ENCODE results near the gene CCDC12. TPM values are rescaled to one million over a fixed set of nuclear protein-coding genes. Genes with fewer than 3 reads are reported as not detected.

CCDC12 gene
- total and polyA plus RNA-seq, 5 experiments from 2014 or later: 58.8 to 106 (median 81.9) TPM

DNA sequence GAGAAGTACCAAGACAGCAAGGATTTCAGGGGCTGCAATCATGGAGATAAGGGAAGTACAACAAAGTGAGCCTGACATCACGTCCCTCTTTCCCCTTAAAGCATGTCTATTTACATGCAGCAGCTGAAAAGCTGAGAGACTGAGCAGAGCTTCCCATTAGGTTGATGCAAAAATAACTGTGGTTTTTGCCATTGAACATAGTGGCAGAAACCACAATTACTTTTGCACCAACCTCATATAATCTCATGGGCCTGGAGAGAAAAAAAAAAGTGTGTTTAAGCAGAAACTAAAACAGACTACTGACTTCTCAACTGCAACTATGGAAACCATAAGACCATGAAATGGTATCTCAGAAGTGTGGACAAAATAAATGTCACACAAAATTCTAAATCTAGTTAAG is 48.3 kb downstream of the CCDC12 start:
- peak in 1 of 2 donors; percentile 34 for ATAC-seq

DNA sequence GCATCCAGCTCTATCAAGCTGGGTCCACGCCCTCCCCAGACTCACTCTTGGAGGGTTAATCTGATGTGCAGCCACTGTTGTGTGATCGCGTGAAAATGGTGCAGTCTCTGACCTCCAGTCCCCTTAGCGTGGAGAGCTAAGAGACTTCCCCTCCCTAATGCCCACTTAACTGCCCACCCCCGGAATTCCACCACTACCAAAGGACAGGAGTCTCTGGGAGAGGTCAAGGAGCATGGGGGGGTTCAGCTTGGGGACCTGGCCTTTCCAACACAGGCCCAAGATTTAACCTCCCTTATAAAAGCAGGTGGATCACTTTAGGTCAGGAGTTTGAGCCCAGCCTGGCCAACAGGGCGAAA is 48.8 kb downstream of the CCDC12 start:
- DNase-seq: peak in 1 of 10 donors; percentile 40
- peak overlapping the region in 2 of 10 donors; percentile 14 to 70 for H3K4me3 Mint-ChIP-seq
- H3K27ac Mint-ChIP-seq: peak overlapping the region in 7 of 10 donors; percentile 43 to 89 (median 79)
- H3K9me3 Mint-ChIP-seq: peaks cover 0 to 9% (median 3%) of the 10 kb centered on the region in 9 donors
- POLR2A ChIA-PET: interaction anchor here (1.0 kb wide), 1 partner anchor 60 kb away, joined by 4 read pairs; no protein-coding TSS in a partner anchor
- H3K4me1 Mint-ChIP-seq: peaks cover 32 to 92% (median 62%) of the 10 kb centered on the region in 4 donors
- no peak for ATAC-seq
- H3K36me3 Mint-ChIP-seq: peaks cover 6 to 45% (median 19%) of the 10 kb centered on the region in 3 donors
- no peaks in the 10 kb centered on the region for H3K27me3 Mint-ChIP-seq

More for the DNA sequence above, 48.3 kb downstream of the CCDC12 start:
- Mint-ChIP-seq H3K9me3 (peaks cover 0 to 9% (median 3%) of the 10 kb centered on the region in 9 donors), H3K4me3 (peak overlapping the region in 7 of 10 donors; percentile 4 to 41 (median 18)), H3K36me3 (peaks cover 6 to 40% (median 18%) of the 10 kb centered on the region in 3 donors), H3K4me1 (peaks cover 29 to 95% (median 66%) of the 10 kb centered on the region in 4 donors), H3K27me3 (no peaks in the 10 kb centered on the region), H3K27ac (peak overlapping the region in 7 of 10 donors; percentile 59 to 85 (median 79))
- DNase-seq: peak in 2 of 10 donors; percentile 14 to 29
- POLR2A ChIA-PET: interaction anchor here (0.6 to 1.0 kb wide), 2 partner anchors 59 to 459 kb away, joined by 4 to 7 read pairs; no protein-coding TSS in a partner anchor

DNA sequence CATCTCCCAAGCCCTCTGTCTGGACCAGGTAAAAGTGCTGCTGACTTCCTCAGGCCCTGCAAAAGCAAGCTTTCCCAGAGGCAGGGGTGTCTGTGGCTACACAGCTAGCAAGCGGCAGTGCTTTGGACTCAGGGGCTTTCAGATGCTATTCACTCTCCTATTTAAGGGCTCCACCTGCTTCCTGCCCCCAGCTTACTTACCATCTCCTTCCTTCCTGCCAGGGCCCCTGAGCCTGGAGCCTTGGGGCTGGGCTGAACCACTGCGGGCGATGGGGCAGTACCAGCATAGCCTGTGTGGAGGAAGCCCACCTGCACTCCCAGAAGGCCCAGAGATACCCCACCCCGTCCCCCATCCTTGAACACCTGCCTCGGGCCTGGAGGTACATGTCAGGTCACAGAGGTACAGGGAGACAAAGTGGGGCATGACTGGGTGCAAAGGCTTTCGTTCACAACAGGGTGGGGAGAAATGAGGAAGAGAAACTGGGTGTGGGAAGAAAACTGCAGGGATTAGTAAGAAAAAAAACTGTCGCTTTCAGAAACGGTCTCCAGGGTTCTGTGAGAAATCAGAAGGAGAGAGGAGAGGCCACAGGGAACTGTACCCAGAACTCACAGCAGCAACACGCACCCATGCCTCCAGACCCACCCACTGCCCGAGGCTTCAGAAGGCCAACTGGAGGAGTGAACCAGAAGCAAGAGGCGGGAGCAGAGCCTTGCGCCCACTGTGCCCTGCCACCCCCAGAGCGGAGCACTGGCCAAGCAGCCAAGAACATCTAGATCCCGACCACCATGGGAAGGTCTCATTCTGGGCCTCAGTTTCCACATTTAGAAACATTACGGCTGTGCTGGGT is 49.5 kb downstream of the CCDC12 start:
- peak overlapping the region in 9 of 10 donors; percentile 8 to 73 (median 62) for H3K4me3 Mint-ChIP-seq
- H3K27me3 Mint-ChIP-seq: no peaks in the 10 kb centered on the region
- peaks cover 0 to 9% (median 3%) of the 10 kb centered on the region in 9 donors for H3K9me3 Mint-ChIP-seq
- ATAC-seq: peak; percentile 39 to 68
- peak in 2 of 10 donors; percentile 17 to 61 for DNase-seq
- peaks cover 6 to 50% (median 19%) of the 10 kb centered on the region in 3 donors for H3K36me3 Mint-ChIP-seq
- H3K27ac Mint-ChIP-seq: peak overlapping the region; percentile 43 to 89 (median 82)
- peaks cover 32 to 88% (median 57%) of the 10 kb centered on the region in 4 donors for H3K4me1 Mint-ChIP-seq
- POLR2A ChIA-PET: interaction anchor here (1.5 kb wide), 1 partner anchor 52 kb away, joined by 4 read pairs; the partner anchor contains the start of gene NBEAL2

DNA sequence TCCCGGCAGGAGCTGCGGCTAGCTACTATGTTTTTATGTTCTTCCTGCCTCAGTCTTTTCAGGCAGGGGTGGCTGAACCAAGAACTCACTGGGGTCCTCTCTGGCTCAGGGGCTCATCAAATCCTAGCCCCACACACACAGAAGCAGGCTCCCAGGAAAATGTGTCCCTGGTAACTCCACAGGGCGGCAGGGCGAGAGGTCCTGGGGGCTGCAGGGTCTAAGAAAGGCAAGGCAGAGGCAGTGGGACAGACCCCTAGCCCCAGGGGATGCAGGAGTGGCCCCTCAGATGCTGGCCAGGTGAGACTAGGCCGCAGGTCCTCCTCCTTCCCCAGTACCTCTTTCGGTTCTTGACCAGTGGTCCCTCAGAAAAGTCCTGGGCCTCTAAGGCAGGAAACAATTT is 50.1 kb downstream of the CCDC12 start:
- peaks cover 28 to 82% (median 51%) of the 10 kb centered on the region in 4 donors for H3K4me1 Mint-ChIP-seq
- POLR2A ChIA-PET: interaction anchor here (1.5 kb wide), 1 partner anchor 53 kb away, joined by 4 read pairs; the partner anchor contains the start of gene NBEAL2
- peak overlapping the region in 6 of 10 donors; percentile 27 to 73 (median 60) for H3K4me3 Mint-ChIP-seq

DNA sequence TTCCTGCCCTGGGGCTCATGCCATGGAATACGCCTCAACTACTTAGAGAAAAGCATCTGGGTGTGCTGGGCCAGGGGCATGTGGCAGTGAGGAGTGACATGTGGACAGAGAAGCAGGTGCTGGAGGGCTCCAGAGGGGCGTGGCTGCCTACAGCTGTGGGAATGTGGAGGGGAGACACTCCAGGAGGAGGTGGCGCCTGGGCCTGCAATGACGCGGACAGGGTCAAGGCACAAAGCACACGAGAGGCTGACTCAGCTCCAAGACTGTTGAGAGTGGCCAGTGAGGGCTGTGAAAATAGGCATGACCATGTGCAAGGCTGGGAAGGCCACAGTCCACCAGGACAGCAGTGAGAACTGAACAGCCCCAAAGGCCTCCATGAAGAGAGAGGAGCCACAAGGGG is 50.5 kb downstream of the CCDC12 start:
- ATAC-seq (no peak), DNase-seq (peak in 1 of 10 donors; percentile 42)
- H3K27me3 Mint-ChIP-seq: no peaks in the 10 kb centered on the region
- POLR2A ChIA-PET: interaction anchor here (1.5 kb wide), 1 partner anchor 53 kb away, joined by 4 read pairs; the partner anchor contains the start of gene NBEAL2
- H3K4me1 Mint-ChIP-seq: peaks cover 26 to 78% (median 47%) of the 10 kb centered on the region in 4 donors
- H3K9me3 Mint-ChIP-seq: peaks cover 0 to 9% (median 3%) of the 10 kb centered on the region in 9 donors
- peaks cover 6 to 58% (median 21%) of the 10 kb centered on the region in 3 donors for H3K36me3 Mint-ChIP-seq
- H3K27ac Mint-ChIP-seq: peak overlapping the region in 9 of 10 donors; percentile 31 to 88 (median 66)
- H3K4me3 Mint-ChIP-seq: peak overlapping the region in 4 of 10 donors; percentile 43 to 60 (median 58)

More for the DNA sequence above, 50.1 kb downstream of the CCDC12 start:
- Mint-ChIP-seq H3K9me3 (peaks cover 0 to 9% (median 3%) of the 10 kb centered on the region in 9 donors), H3K27ac (peak overlapping the region in 8 of 10 donors; percentile 43 to 88 (median 81)), H3K36me3 (peaks cover 6 to 55% (median 21%) of the 10 kb centered on the region in 3 donors), H3K27me3 (no peaks in the 10 kb centered on the region)
- ATAC-seq (no peak), DNase-seq (peak in 1 of 10 donors; percentile 11)

DNA sequence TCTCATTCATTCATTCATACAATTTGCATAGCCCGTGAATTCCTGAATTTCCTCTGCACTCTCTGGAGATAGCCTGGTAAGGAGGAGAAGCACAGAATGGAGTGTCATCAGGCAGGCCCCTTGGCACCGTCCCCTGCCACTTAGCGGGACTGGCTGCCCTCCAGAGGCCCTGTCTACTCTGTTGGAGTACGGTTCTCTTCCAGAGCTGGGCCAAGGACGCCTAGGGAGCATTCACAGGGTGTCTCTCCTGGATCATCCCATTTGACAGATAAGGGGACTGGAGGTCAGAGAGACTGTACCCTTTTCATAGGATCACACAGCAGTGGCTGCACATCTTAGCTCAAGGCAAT is 51.0 kb downstream of the CCDC12 start:
- POLR2A ChIA-PET: interaction anchor here (1.5 kb wide), 1 partner anchor 54 kb away, joined by 4 read pairs; the partner anchor contains the start of gene NBEAL2
- Mint-ChIP-seq H3K4me3 (peak overlapping the region in 1 of 10 donors; percentile 43), H3K9me3 (peaks cover 0 to 9% (median 3%) of the 10 kb centered on the region in 9 donors), H3K27ac (peak overlapping the region; percentile 20 to 88 (median 70)), H3K4me1 (peaks cover 23 to 73% (median 42%) of the 10 kb centered on the region in 4 donors), H3K27me3 (no peaks in the 10 kb centered on the region), H3K36me3 (peaks cover 6 to 59% (median 21%) of the 10 kb centered on the region in 3 donors)
- ATAC-seq (no peak), DNase-seq (peak in 1 of 10 donors; percentile 18)

DNA sequence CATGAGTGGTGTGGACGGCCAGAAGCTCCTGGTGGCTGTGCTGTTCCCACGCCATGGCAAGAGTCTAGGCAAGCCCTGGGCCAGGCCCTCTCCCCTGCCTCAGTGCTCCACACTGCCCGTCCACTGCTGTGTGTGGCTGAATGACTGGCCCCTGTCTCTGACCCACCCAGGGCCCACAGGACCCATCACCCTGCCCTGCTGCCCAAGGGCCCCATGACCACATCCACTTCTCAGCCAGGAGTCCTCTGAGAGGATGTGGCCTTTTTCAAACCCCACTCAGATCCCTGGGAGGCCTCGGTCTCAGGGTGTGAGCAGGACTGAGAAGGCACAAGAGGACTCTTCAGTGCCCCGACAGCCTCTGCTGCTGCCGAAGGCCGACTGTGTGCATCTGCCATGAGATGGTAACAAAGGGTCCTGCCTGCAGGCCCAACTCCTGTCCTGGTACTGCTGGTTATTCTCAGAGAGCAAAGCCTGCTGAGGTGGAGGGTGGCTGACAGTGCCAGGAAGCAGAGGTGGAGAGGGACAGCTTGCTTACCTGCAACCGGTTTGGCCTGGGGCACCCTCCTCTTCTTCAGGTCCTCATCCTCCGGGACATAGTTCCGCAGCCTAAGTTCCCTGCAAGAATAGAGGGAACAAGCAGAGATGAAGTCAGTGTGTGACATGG is 51.5 kb downstream of the CCDC12 start:
- no peaks in the 10 kb centered on the region for H3K27me3 Mint-ChIP-seq
- peaks cover 8 to 63% (median 24%) of the 10 kb centered on the region in 3 donors for H3K36me3 Mint-ChIP-seq
- H3K27ac Mint-ChIP-seq: peak overlapping the region in 4 of 10 donors; percentile 29 to 78 (median 59)
- peak in 1 of 10 donors; percentile 34 for DNase-seq
- peaks cover 22 to 68% (median 38%) of the 10 kb centered on the region in 4 donors for H3K4me1 Mint-ChIP-seq
- no peak for ATAC-seq
- POLR2A ChIA-PET: no interaction called here
- H3K9me3 Mint-ChIP-seq: peaks cover 0 to 9% (median 3%) of the 10 kb centered on the region in 9 donors
- H3K4me3 Mint-ChIP-seq: no peak overlapping the region

DNA sequence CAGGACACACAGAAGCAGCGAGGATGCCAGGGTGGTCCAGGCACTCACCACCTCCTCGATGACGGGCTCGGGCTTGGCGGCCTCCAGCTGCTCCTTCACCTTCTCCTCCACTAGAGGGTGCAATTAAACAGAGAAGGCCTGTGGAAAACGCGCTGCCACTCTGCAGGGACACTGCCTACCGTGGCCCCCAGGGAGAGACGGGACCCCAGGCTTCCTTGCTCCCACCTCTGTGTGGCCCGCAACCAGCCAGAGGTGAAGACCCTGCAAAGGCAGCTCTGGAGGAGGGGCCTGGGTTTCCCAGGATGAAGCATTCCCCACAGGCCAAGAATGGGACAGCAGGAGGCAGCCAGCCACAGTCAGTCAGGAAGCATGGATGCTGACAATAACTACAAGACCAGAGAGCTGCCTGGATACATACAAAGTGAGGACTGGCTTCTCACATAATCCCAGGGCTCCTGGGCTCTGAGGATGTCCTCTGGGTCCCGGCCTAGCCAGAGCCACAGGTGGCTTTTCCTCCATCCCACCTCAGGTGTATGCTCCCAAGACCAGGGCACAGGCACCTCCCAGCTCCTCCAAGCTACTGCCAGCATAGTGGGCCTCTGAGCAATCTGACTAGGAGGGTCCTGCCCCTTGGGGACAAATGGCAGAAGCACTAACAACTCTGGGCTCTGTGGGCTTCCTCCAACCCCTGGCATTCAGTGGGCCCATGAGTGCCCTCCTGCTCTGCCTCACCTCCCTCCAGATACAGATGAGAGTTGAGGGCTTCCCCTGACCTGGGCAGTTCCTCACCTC is 52.8 kb downstream of the CCDC12 start:
- Mint-ChIP-seq H3K4me1 (peaks cover 17 to 56% (median 29%) of the 10 kb centered on the region in 4 donors), H3K27ac (peak overlapping the region in 9 of 10 donors; percentile 31 to 91 (median 66)), H3K27me3 (no peaks in the 10 kb centered on the region), H3K9me3 (peaks cover 0 to 7% (median 3%) of the 10 kb centered on the region in 9 donors), H3K36me3 (peaks cover 10 to 69% (median 26%) of the 10 kb centered on the region in 3 donors), H3K4me3 (no peak overlapping the region)
- ATAC-seq: peak in 1 of 2 donors; percentile 42
- DNase-seq: peak in 8 of 10 donors; percentile 14 to 67 (median 40)
- POLR2A ChIA-PET: interaction anchor here (1.4 kb wide), 1 partner anchor 73 kb away, joined by 3 read pairs; no protein-coding TSS in a partner anchor

DNA sequence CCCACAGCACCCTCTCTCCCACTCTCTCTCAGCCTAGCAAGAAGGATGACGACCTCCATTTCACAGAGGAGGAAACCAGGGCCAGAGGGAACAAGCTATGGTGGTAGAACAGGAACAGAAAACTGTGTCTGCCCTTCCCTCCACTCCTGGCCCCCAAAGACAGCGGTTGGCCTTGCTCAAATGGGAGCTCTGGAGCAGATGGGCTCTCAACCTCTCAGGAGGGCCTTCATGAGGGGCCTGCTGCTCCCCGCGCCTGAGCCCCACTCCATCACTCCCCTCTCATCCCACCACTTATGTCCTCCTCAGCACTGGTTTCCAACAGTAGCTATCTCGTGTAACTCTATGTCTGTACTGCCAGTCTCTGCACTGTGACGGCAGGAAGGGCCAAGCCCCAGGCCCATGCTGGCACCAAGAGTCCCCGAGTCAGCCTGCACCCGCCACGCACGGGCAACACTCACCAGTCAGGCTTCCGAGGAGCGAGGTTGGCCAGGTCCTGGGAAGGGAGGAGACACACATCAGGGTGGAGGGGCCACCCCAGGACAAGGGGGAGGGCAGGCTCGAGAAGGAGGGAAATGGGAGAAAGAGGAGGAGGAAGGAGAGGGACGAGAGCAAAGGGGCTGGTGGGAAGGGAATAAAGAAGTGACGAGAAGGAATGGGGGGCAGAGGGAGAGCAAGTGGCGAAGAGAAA is 53.5 kb downstream of the CCDC12 start:
- H3K27me3 Mint-ChIP-seq: no peaks in the 10 kb centered on the region
- POLR2A ChIA-PET: interaction anchor here (0.6 to 1.4 kb wide), 6 partner anchors 10 to 361 kb away, joined by 3 to 7 read pairs (median 3); no protein-coding TSS in a partner anchor

DNA sequence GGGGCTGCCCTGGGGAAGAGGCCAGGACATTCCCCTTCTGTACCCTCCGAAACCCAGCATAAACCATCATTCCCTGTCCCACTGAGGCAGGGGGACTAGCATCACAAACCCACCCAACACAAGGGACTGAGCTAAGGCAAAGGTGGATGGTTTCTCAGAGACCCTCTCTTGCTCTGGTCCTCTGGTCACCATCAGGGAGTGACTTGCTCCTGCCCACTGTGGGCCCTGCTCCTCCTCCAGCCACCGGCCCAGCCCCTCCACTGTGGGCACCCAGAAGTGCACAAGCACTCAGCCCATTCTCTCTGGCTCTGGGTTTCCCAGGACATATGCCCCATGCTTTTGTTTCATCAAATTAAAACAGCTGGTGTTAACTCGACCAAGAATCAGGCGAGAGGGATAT is 54.1 kb downstream of the CCDC12 start:
- Mint-ChIP-seq H3K4me3 (no peak overlapping the region), H3K27me3 (no peaks in the 10 kb centered on the region), H3K9me3 (peaks cover 0 to 4% (median 0%) of the 10 kb centered on the region in 9 donors), H3K36me3 (peaks cover 16 to 75% (median 33%) of the 10 kb centered on the region in 3 donors), H3K4me1 (peaks cover 12 to 43% (median 18%) of the 10 kb centered on the region in 4 donors), H3K27ac (peak overlapping the region in 4 of 10 donors; percentile 4 to 44 (median 36))
- DNase-seq (peak in 1 of 10 donors; percentile 48), ATAC-seq (no peak)
- POLR2A ChIA-PET: interaction anchor here (0.6 to 1.4 kb wide), 6 partner anchors 11 to 362 kb away, joined by 3 to 7 read pairs (median 3); no protein-coding TSS in a partner anchor

More for the DNA sequence above, 53.5 kb downstream of the CCDC12 start:
- Mint-ChIP-seq H3K4me1 (peaks cover 12 to 49% (median 22%) of the 10 kb centered on the region in 4 donors), H3K4me3 (no peak overlapping the region), H3K36me3 (peaks cover 12 to 69% (median 28%) of the 10 kb centered on the region in 3 donors), H3K27ac (peak overlapping the region in 7 of 10 donors; percentile 35 to 91 (median 74)), H3K9me3 (peaks cover 0 to 2% (median 0%) of the 10 kb centered on the region in 9 donors)
- DNase-seq: peak in 1 of 10 donors; percentile 50
- no peak for ATAC-seq
